MG63 (cell line): ENCODE data around the gene LRRC45. TPM values are rescaled to one million over a fixed set of nuclear protein-coding genes. Genes with fewer than 3 reads are reported as not detected.
A peak's percentile ranks its signal among the peaks of the same experiment; 100 is the strongest.

Experiments
- DNase-seq: peaks from one replicate; pipeline ENCODE4 v3.0.0-alpha.2; 2020
- H3K27me3 ChIP-seq: fragments of 250-450 bp; sonication (Bioruptor Pico); 2 replicates; pipeline ENCODE4 v1.5.1; 2020; ENCODE audit warnings: mild to moderate bottlenecking, moderate library complexity
- H3K36me3 ChIP-seq: fragments of 250-450 bp; sonication (Bioruptor Pico); 2 replicates; pipeline ENCODE4 v1.5.1; 2020; ENCODE audit warnings: mild to moderate bottlenecking, moderate library complexity
- H3K4me3 ChIP-seq: fragments of 250-450 bp; sonication (Bioruptor Pico); 2 replicates; pipeline ENCODE4 v1.5.1; 2020; ENCODE audit warnings: mild to moderate bottlenecking, moderate library complexity
- H3K9me3 ChIP-seq: fragments of 250-450 bp; sonication (Bioruptor Pico); 2 replicates; pipeline ENCODE4 v1.5.1; 2020; ENCODE audit warnings: mild to moderate bottlenecking, moderate library complexity
- total RNA-seq: library from RNA; depleted of rRNA; stranded (reverse); fragments of >200 nt; shearing (Covaris generic); gene quantifications from 2 replicates; pipeline ENCODE4 v1.2.3, GENCODE V29; 2014; ENCODE audit warnings: low replicate concordance

Gene LRRC45
- total RNA-seq, 1 experiment from 2014 or later: 31.7 TPM

DNA sequence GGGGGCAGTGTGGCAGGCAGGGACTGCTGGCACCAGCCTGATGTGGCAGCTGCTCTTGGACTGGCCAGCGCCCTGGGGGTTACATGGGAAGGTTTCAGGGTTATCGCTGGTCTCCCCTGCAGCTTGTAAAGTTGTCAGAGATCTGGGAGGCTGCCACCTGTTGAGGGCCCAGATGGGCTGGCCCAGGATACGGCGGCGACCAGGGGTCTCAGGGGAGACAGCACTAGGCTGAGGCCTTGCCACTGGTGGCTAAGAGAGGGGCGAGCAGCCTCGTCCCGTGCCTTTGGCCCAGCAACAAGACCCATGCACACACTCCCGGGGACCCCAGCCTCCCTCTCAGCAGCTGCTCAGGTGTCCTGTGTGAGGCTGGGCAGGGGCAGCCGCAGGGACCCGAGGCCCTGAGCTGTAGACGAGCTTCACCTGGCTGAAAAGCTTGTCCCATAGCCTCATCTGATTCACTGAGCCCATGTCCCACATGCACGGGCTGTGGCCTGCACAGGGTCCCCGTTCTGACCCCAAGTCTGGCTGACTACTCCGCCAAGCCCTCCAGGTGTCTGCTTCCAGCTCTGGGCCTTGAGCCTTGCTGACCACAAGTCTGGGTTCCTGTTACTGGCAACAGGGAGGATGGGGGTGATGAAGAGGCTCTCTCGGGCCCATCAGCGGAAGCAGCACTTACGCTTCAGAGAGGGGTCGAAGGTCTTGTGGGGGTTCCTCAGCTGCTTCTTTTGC lies 36.3 kb downstream of the LRRC45 start:
- Histone ChIP-seq H3K4me3 (no peak overlapping the region), H3K36me3 (peaks cover 92% of the 10 kb centered on the region), H3K9me3 (no peaks in the 10 kb centered on the region), H3K27me3 (no peaks in the 10 kb centered on the region)
- DNase-seq: no peak

DNA sequence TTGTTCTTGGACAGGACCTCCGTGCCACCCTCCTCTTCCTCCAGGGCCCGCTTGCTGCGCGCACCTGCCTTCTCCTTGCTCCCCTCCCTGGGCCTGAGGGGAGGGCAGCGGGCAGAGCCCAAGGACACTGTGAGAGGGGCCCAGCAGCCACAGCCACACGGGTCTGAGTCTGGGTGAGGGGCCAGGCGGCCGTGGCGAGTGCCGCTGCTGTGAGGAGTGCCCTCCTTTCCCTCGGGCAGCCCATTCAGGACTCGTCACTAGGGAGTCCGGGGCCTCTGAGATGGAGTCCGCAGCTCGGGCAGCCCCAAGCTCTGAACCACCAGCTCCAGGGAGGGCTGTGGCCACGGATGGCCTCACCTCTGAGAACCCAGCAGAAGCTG lies 36.9 kb downstream of the LRRC45 start:
- Histone ChIP-seq H3K36me3 (peaks cover 92% of the 10 kb centered on the region), H3K4me3 (no peak overlapping the region), H3K9me3 (no peaks in the 10 kb centered on the region), H3K27me3 (no peaks in the 10 kb centered on the region)
- DNase-seq: no peak

DNA sequence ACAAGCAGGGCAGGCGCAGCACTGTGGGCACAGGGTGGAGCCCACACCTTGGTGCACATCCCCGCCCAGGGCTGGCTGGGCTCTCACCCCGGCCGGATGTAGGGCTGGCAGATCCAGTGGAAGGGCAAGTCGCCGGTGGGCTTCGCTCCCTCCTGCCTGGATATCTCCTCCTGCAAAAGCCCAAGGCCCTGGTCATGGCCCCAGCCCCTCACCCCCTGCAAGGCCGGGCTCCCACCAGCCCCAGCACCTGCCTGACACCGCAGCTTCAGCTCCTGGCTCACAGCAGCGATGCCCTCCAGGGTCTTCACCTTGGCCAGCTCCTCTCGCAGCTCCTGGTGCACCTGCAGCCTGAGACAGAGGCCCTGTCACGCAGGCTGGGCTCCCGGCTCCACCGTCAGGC lies 37.5 kb downstream of the LRRC45 start:
- Histone ChIP-seq H3K27me3 (no peaks in the 10 kb centered on the region), H3K4me3 (no peak overlapping the region), H3K36me3 (peaks cover 90% of the 10 kb centered on the region), H3K9me3 (no peaks in the 10 kb centered on the region)
- no peak for DNase-seq

DNA sequence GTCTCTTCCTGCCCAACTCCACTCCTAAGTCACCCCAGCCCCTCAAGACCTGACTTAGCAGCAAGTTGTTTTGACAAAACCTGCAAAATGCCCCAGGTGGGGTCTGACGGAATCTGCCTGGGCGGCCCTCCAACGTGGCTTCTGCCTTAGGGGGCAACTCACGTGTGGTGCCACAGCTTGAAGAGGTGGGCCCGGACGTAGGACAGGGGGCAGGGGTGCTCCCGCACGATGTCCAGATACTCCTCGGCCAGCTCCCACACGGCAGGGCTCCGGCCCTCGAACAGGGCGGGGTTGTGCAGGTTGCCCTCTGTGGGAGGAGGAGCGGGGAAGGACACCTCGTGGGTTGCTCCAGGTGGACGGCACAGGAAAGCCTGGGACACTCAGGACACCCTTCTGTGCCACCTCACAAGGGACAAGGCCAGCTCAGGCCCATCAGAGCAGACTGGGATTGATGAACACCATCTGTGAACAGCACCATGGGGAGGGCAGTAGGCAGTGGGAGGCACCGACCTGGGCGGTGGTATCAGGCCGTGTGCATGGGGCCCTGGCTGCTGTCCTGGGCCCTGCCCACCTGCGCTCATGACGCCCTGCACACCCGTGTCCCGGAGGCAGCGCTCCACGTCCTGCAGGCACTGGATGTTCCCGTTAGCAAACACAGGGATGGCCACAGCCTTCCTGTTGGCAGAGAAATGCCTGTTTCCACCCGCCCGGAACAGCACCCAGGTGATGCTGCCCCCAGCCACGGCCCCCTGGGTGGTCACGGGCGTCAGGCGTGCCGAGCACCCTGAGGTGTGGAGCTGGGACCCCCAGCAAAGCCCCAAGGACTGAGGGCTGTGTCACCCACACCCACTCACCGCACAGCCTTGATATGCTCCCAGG lies 38.2 kb downstream of the LRRC45 start:
- no peak for DNase-seq
- peaks cover 83% of the 10 kb centered on the region for H3K36me3 ChIP-seq

DNA sequence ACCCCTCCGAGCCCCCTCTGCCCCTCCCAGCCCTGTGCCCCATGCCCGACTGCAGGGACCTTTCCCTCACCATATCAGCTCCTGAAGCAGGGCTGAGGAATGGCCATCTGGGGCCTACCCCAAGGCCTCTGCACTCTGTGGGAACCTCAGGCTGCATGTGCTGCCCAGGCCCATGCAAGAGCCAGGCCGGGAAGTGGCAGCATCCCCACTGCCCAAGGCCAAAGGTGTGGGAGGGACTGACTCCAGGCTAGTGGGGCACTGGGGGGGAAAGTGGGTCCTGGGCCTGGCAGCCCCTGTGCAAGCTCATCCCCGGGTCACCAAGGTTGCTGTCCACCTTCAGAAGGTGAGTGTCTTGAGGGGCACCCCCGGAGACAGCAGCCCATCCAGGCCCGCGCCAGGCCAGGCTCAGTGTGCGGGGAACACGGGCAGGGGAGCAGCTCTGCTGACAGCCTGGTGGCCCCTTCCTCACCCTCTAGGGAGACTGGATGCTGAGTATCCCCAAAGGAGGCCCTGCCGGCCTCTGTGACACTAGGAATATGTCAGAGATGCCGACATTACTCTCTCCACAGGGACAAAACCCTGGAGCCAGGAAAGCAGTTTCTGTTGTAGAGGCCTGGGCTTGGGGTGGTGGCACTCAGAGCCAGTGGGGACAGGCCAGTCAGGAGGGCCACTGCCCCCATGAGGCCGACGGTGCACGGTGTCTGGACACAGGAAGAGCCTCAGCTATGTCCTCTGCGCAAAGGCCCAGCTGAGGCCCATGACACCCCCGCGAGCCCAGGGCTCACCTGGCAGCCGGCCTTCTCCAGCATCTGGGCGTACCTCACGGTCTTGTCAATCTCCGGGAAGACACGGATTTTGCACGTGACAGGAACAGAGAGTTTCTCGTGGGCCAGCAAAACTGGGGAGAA lies 39.2 kb downstream of the LRRC45 start:
- peaks cover 73% of the 10 kb centered on the region for H3K36me3 ChIP-seq
- DNase-seq: no peak
- H3K4me3 ChIP-seq: no peak overlapping the region
- H3K9me3 ChIP-seq: no peaks in the 10 kb centered on the region
- H3K27me3 ChIP-seq: no peaks in the 10 kb centered on the region

More for the DNA sequence above, 38.2 kb downstream of the LRRC45 start:
- no peak overlapping the region for H3K4me3 ChIP-seq
- H3K9me3 ChIP-seq: no peaks in the 10 kb centered on the region
- H3K27me3 ChIP-seq: no peaks in the 10 kb centered on the region

DNA sequence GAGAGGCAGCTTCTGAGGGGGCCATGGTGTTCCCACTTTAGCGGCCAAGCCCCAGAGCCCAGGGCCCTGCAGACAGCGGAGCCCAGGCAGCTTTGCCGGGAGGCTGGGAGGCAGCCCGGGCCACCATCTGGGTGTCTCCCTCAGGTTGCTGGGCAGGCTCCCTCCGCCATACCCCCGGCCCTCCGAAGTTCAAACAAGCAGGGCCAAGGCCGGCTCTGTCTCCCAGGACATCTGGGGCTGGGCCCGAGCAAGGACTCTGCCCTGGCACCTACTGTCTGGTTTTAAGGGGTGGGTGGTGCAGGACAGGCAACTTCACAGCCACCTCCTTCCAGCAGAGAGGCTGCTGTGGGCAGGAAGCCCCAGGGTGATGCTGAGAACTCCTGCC lies 39.9 kb downstream of the LRRC45 start:
- Histone ChIP-seq H3K4me3 (no peak overlapping the region), H3K9me3 (no peaks in the 10 kb centered on the region), H3K36me3 (peaks cover 66% of the 10 kb centered on the region), H3K27me3 (no peaks in the 10 kb centered on the region)
- no peak for DNase-seq

DNA sequence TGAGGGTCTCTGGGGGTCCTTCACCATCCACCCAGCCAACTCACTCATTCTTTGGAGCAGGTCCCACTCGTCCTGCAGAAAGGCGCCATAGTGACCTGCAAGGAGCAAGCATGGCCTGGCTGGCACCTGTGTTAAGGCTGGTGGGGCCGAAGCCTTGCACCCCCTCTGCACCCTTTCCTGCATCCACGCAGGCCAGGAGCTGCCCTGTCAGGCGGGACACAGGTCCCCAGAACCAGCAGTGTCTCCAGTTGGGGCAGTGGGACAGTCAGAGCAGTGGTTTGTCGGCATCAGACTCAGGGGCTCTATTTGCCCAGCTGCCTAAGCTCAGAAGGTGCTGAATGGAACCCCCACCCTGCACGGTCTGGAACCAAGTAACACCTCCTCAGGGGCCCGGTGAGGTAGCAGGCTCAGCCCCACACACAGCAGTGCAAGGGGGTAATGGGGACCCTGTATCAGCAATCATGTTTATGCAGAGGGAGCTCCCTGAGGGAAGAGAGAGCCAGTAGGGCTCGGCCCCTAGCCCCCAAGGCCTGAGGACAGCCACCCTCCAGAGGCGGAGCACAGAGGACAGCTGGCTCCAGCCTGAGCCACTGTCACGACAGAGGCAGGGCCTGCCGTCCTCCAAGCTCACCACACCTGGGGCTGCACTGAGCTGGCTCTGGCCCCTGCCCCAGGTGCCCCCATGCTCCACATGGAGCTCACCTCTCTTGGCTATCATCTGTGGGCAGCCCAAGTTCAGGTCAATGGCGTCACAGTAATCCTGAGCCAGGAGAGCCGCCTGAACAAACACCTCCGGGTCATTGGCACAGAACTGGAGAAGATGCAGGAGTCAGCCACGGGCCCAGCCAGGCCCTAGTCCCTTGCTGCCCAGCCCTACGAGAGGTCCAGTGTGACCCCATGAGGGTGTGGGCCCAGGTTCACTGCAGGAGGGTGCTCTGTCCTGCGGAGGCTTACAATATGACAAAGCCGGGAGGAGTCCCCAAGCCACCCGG lies 40.6 kb downstream of the LRRC45 start:
- Histone ChIP-seq H3K9me3 (no peaks in the 10 kb centered on the region), H3K36me3 (peaks cover 61% of the 10 kb centered on the region), H3K4me3 (peak overlapping the region; percentile 93; the same call in 1 of the 2 replicates), H3K27me3 (no peaks in the 10 kb centered on the region)
- DNase-seq: no peak

DNA sequence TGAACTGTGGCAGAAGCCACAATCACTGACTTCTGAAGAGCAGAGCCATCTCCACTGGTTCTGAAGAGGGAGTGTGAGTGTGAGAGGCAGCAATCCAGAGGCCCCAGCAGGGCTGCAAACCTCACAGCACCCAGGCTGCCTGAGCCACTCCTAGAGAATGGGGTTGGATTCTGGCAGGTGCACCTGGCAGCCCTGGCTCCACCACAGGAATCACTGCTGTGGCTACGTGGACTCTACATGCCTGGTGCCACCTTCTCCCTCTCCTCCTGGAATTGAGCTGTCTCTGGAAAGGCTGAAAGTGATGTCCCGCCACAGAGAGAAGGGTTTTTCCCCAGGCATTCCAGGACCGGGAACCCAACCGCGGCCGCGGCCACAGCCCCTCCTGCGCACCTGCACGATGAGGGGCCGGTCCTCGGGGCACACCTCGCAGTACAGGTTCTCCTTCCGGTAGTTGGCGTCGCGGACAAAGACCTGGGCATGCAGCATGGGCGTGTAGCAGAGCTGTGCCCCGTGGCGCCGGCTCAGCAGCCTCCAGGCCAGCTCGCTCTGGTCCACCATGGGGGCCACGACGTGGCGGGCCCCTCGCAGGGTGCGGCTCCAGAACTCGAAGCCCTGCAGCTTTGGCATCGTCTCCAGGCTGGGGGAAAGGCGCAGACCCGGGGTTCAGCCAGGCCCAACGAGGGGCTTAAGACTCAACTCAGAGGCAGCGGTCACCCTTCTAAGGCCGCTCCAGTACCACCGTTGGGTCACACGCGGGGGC lies 41.5 kb downstream of the LRRC45 start:
- no peak for DNase-seq
- Histone ChIP-seq H3K4me3 (peak overlapping the region; percentile 93), H3K27me3 (no peaks in the 10 kb centered on the region), H3K9me3 (no peaks in the 10 kb centered on the region), H3K36me3 (peaks cover 52% of the 10 kb centered on the region)

DNA sequence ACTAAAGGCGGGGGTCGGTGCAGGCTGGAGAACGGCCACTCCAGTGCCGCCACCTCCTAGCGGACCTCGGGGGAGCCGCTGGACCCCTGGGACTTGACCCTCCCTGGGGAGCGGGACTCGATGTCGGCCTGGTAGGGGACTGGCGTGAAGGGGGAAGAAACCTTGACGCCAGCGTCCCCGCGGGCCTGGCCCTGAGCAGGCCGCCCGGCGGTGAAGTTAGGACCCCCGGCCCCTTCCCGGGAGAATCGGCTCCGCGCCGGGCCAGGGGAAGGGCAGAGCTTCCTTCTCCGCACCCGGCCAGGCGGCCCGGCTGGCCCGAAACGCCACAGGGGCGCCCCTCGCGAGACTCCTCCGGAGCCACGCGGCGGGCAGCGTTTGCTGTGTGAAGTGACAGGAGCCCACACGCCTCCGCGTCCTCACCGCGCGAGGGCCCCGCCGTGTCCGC lies 42.1 kb downstream of the LRRC45 start:
- Histone ChIP-seq H3K27me3 (no peaks in the 10 kb centered on the region), H3K4me3 (peak overlapping the region; percentile 93), H3K9me3 (no peaks in the 10 kb centered on the region), H3K36me3 (peaks cover 46% of the 10 kb centered on the region)
- no peak for DNase-seq

DNA sequence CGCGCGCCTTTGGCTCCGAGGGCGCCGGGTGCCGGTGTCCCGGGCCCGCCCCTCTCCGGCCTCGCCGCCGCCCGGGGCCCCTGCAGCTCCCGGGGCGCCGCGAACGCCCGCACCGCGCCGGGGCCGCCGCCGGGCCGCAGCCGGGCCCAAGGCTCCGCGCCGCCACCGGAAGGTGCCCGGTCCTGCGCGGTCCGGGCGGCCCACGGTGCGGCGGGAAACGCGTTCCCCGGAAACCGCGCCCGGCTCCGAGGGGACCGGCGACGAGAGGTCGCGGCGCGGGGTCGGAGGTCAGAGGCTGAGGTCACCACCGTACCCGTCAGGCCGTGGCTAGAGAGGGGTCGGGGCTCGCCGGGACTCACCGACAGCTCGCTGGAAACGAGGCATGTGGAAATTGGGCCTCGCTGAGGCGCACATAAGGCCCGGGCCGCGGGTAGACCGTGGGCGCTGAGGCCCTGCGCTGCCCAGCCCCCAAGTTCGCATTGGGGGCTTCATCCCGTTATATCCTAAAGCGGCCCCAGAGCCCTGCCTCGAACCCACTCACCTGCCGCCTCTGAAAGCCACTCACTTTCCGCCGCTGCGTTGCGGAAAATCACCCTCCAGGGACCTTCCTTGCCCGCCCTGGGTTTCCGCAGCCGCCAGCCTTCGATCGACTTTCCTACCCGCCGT lies 42.7 kb downstream of the LRRC45 start, which contains the start of gene DUS1L:
Gene DUS1L (minus strand): TSS at position 167 of the 666 bp plus-strand sequence. CDS start 745 bp downstream, outside the sequence.
- Histone ChIP-seq H3K36me3 (peaks cover 40% of the 10 kb centered on the region), H3K27me3 (no peaks in the 10 kb centered on the region), H3K4me3 (peak within 1 kb of the TSS; percentile 93), H3K9me3 (no peaks in the 10 kb centered on the region)
- peak; percentile 65 for DNase-seq

DNA sequence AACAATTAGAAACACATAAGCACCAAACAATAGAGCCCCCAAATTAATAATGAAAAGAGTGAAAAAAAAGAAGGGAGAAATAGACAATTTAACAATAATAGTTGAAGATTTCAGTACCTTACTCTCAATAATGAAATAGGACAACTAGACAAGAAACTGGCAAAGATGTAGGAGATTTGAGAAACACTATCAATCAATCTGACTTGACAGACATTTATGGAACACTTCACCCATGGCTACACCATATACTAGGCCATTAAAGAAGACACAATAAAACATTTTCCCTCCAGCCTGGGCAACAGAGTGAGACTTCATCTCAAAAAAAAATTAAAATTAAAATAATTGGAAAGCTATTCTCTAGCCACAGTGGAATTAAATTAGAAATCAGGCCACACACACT lies 47.5 kb downstream of the LRRC45 start:
- DNase-seq: no peak
- no peaks in the 10 kb centered on the region for H3K9me3 ChIP-seq
- peaks cover 2% of the 10 kb centered on the region; the same call in 1 of the 2 replicates for H3K27me3 ChIP-seq
- H3K4me3 ChIP-seq: no peak overlapping the region
- H3K36me3 ChIP-seq: no peaks in the 10 kb centered on the region

DNA sequence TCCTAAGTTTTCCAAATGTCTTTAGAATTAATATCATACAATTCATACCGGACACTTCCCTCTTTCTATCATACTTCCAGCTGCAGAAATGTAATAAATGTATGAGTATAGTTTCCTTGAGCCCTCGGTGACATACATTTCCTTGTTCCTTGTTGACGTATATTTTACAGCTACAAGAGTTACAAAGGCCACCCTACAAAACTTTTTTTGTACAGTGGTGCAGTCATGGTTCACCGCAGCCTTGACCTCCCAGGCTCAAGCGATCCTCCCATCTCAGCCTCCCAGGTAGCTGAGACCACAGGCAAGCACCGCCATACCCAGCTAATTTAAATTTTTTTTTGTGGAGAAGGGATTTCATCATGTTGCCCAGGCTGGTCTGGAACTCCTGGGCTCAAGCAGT lies 49.7 kb downstream of the LRRC45 start:
- H3K36me3 ChIP-seq: peaks cover 8% of the 10 kb centered on the region
- H3K9me3 ChIP-seq: no peaks in the 10 kb centered on the region
- peaks cover 2% of the 10 kb centered on the region; the same call in 1 of the 2 replicates for H3K27me3 ChIP-seq
- no peak for DNase-seq
- H3K4me3 ChIP-seq: no peak overlapping the region

DNA sequence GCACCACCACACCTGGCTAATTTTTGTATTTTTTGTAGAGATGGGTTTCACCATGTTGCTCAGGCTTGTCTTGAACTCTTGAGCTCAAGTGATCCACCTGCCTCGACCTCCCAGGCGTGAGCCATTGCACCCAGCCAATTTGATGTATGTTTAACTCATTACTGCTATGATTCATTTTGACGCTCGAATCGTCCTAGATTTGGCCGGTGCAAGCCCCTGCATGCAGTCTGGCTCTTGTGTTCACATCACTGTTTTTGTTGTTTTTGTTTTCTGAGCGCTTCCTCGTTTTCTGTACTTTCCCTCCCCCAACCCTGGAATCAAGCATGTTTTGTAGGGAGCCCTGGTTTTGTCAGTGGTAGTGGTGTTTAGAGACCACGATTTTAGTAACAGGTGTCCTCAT lies 50.3 kb downstream of the LRRC45 start:
- peaks cover 14% of the 10 kb centered on the region for H3K36me3 ChIP-seq
- no peak for DNase-seq
- H3K4me3 ChIP-seq: no peak overlapping the region
- no peaks in the 10 kb centered on the region for H3K9me3 ChIP-seq
- peaks cover 2% of the 10 kb centered on the region; the same call in 1 of the 2 replicates for H3K27me3 ChIP-seq

DNA sequence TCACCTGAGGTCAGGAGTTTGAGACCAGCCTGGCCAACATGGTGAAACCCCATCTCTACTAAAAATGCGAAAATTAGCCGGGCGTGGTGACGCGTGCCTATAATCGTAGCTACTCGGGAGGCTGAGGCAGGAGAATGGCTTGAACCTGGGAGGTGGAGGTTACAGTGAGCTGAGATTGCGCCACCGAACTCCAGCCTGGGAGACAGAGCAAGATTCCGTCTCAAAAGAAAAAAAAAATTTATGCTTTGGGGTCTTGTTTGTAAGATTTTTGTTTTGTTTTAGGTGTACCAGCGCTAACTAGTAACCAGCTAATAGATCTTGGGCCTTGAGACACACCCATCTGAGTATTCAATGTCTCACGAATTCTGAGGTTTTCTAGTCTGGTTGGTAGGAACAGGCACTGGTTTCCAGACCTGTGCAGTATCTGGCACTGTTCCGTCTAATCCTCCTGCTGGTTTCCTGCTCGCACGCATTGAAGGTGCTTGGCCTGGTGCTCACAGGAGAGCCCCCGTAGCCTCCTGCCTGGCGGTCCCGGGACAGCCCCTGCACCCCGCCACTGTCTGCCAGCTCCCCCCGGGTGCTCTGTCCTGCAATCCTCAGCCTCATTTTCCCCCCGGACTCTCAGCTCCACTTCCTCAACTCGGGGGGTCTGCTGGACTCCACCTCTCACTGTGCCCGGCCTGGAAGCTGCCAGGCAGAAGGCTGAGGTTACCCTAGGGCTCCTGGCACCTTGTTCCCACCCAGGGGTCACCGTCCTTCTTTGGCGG lies 53.1 kb downstream of the LRRC45 start:
- H3K9me3 ChIP-seq: no peaks in the 10 kb centered on the region
- H3K36me3 ChIP-seq: peaks cover 38% of the 10 kb centered on the region
- no peak overlapping the region for H3K4me3 ChIP-seq
- H3K27me3 ChIP-seq: peaks cover 2% of the 10 kb centered on the region; the same call in 1 of the 2 replicates
- DNase-seq: no peak
